Measurements from ENCODE around the gene SOCS7. TPM values are rescaled to one million over a fixed set of nuclear protein-coding genes. Genes with fewer than 3 reads are reported as not detected.

Gene SOCS7
- total and polyA plus RNA-seq, 2 donors (not counting 1 experiment from before 2014, with no cell fraction given) = 4.8 to 9.4 TPM

GRCh38 chr17:38425031-38425430 is 73.4 kb downstream of the SOCS7 start:
- no peak overlapping the region for H3K27ac ChIP-seq (ENCODE audit: insufficient read depth, low read length)
- H3K27me3 ChIP-seq (ENCODE audit: control insufficient read depth, insufficient read depth, low read length) = peaks cover 2% of the 10 kb centered on the region
- no peaks in the 10 kb centered on the region for H3K36me3 ChIP-seq (ENCODE audit: control insufficient read depth, insufficient read depth, low read length)
- no peak overlapping the region for H2AFZ ChIP-seq (ENCODE audit: low read length)
- no peaks in the 10 kb centered on the region for H3K9me3 ChIP-seq (ENCODE audit: control insufficient read depth, insufficient read depth, low read depth, low read length)
- DNase-seq (ENCODE audit: low read depth in 2 of 2) = no peak
- H3K4me3 ChIP-seq (replicated peaks in 1 of 4; ENCODE audit: control extremely low read depth in 1 of 4, insufficient read depth in 1 of 4, low read depth in 3 of 4, low read length in 4 of 4) = no peak overlapping the region
- H3K4me1 ChIP-seq (ENCODE audit: control insufficient read depth, extremely low read depth, insufficient read depth, low read length) = peaks cover 19% of the 10 kb centered on the region
- TF ChIP-seq, protein P1, sequence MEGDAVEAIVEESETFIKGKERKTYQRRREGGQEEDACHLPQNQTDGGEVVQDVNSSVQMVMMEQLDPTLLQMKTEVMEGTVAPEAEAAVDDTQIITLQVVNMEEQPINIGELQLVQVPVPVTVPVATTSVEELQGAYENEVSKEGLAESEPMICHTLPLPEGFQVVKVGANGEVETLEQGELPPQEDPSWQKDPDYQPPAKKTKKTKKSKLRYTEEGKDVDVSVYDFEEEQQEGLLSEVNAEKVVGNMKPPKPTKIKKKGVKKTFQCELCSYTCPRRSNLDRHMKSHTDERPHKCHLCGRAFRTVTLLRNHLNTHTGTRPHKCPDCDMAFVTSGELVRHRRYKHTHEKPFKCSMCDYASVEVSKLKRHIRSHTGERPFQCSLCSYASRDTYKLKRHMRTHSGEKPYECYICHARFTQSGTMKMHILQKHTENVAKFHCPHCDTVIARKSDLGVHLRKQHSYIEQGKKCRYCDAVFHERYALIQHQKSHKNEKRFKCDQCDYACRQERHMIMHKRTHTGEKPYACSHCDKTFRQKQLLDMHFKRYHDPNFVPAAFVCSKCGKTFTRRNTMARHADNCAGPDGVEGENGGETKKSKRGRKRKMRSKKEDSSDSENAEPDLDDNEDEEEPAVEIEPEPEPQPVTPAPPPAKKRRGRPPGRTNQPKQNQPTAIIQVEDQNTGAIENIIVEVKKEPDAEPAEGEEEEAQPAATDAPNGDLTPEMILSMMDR (conservative IDR thresholded peaks at IDR 0.05 in 1 of 2, IDR thresholded peaks at IDR 0.05 in 1 of 2; ENCODE audit: low read depth in 1 of 2, low read length in 2 of 2) = no peak
- no peak for TF ChIP-seq EZH2 (IDR thresholded peaks at IDR 0.05; ENCODE audit: low read length, missing control alignments)
- no peak overlapping the region for H3K9ac ChIP-seq (ENCODE audit: insufficient read depth, low read length)
- H3K79me2 ChIP-seq (ENCODE audit: control insufficient read depth, insufficient read depth, low read length) = peaks cover 16% of the 10 kb centered on the region
- H3K4me2 ChIP-seq (ENCODE audit: extremely low read depth, insufficient read depth, low read length) = no peak overlapping the region
- H4K20me1 ChIP-seq (ENCODE audit: control insufficient read depth, extremely low read depth, insufficient read depth, low read length) = no peaks in the 10 kb centered on the region

- Histone ChIP-seq H4K20me1 (ENCODE audit: control insufficient read depth, extremely low read depth, insufficient read depth, low read length) (no peaks in the 10 kb centered on the region), H2AFZ (ENCODE audit: low read length) (no peak overlapping the region), H3K36me3 (ENCODE audit: control insufficient read depth, insufficient read depth, low read length) (no peaks in the 10 kb centered on the region), H3K27me3 (ENCODE audit: control insufficient read depth, insufficient read depth, low read length) (no peaks in the 10 kb centered on the region), H3K4me1 (ENCODE audit: control insufficient read depth, extremely low read depth, insufficient read depth, low read length) (peaks cover 25% of the 10 kb centered on the region), H3K79me2 (ENCODE audit: control insufficient read depth, insufficient read depth, low read length) (peaks cover 23% of the 10 kb centered on the region), H3K4me2 (ENCODE audit: extremely low read depth, insufficient read depth, low read length) (no peak overlapping the region), H3K4me3 (replicated peaks in 1 of 4; ENCODE audit: control extremely low read depth in 1 of 4, insufficient read depth in 1 of 4, low read depth in 3 of 4, low read length in 4 of 4) (no peak overlapping the region), H3K9ac (ENCODE audit: insufficient read depth, low read length) (no peak overlapping the region), H3K27ac (ENCODE audit: insufficient read depth, low read length) (no peak overlapping the region), H3K9me3 (ENCODE audit: control insufficient read depth, insufficient read depth, low read depth, low read length) (no peaks in the 10 kb centered on the region)
- DNase-seq (ENCODE audit: low read depth in 2 of 2) = peak in 1 of 2 donors; percentile 55
- TF ChIP-seq, protein P1 (conservative IDR thresholded peaks at IDR 0.05 in 1 of 2, IDR thresholded peaks at IDR 0.05 in 1 of 2; ENCODE audit: low read depth in 1 of 2, low read length in 2 of 2) = no peak
- TF ChIP-seq EZH2 (IDR thresholded peaks at IDR 0.05; ENCODE audit: low read length, missing control alignments) = no peak
These were observed 74.1 kb downstream of the SOCS7 start for GRCh38 chr17:38425744-38426143.

GRCh38 chr17:38426441-38426840 is 74.8 kb downstream of the SOCS7 start:
- H3K36me3 ChIP-seq (ENCODE audit: control insufficient read depth, insufficient read depth, low read length) = peaks cover 3% of the 10 kb centered on the region
- H3K4me1 ChIP-seq (ENCODE audit: control insufficient read depth, extremely low read depth, insufficient read depth, low read length) = peaks cover 23% of the 10 kb centered on the region
- peaks cover 30% of the 10 kb centered on the region for H3K79me2 ChIP-seq (ENCODE audit: control insufficient read depth, insufficient read depth, low read length)
- H2AFZ ChIP-seq (ENCODE audit: low read length) = no peak overlapping the region
- H3K9me3 ChIP-seq (ENCODE audit: control insufficient read depth, insufficient read depth, low read depth, low read length) = no peaks in the 10 kb centered on the region
- no peak overlapping the region for H3K9ac ChIP-seq (ENCODE audit: insufficient read depth, low read length)
- TF ChIP-seq EZH2 (IDR thresholded peaks at IDR 0.05; ENCODE audit: low read length, missing control alignments) = no peak
- TF ChIP-seq, protein P1 (conservative IDR thresholded peaks at IDR 0.05 in 1 of 2, IDR thresholded peaks at IDR 0.05 in 1 of 2; ENCODE audit: low read depth in 1 of 2, low read length in 2 of 2) = no peak
- no peak for DNase-seq (ENCODE audit: low read depth in 2 of 2)
- H4K20me1 ChIP-seq (ENCODE audit: control insufficient read depth, extremely low read depth, insufficient read depth, low read length) = no peaks in the 10 kb centered on the region
- no peaks in the 10 kb centered on the region for H3K27me3 ChIP-seq (ENCODE audit: control insufficient read depth, insufficient read depth, low read length)
- H3K4me3 ChIP-seq (replicated peaks in 1 of 4; ENCODE audit: control extremely low read depth in 1 of 4, insufficient read depth in 1 of 4, low read depth in 3 of 4, low read length in 4 of 4) = no peak overlapping the region
- no peak overlapping the region for H3K4me2 ChIP-seq (ENCODE audit: extremely low read depth, insufficient read depth, low read length)
- H3K27ac ChIP-seq (ENCODE audit: insufficient read depth, low read length) = no peak overlapping the region
